Measurements from ENCODE around the gene TMEM35A. TPM values are rescaled to one million over a fixed set of nuclear protein-coding genes. Genes with fewer than 3 reads are reported as not detected.
"Not testable (repeated sequence)": the region's sequence is repeated elsewhere in the genome, so short reads cannot be mapped to it uniquely, and the experiment has no call there.

TMEM35A gene
- total RNA-seq (1.1 TPM), polyA plus RNA-seq (ENCODE audit: insufficient read depth in 1 of 8, insufficient read length in 8 of 8, low replicate concordance in 1 of 8) (1 to 10 TPM; 1.5 to 4.3 (median 2.7) TPM)
- long read RNA-seq, donor 1, partial matches to known transcripts = 0 of 2 reads
- long read RNA-seq, donor 1, other reads (novel, unspliced or antisense) = 0 of 2 reads
- long read RNA-seq, donor 2 = 0 reads
- long read RNA-seq, donor 3, partial matches to known transcripts = 0 of 1 reads
- long read RNA-seq, donor 3, other reads (novel, unspliced or antisense) = 0 of 1 reads
- long read RNA-seq, donor 4 = 0 reads
- long read RNA-seq, donor 5, partial matches to known transcripts = 0 of 3 reads
- long read RNA-seq, donor 5, other reads (novel, unspliced or antisense) = 0 of 3 reads
- long read RNA-seq, donor 6, transcript TMEM35A-201 (2 exons, 2,195 nt) = major isoform, 5 of 5 reads
- long read RNA-seq, donor 6, partial matches to known transcripts = 0 of 5 reads
- long read RNA-seq, donor 6, other reads (novel, unspliced or antisense) = 0 of 5 reads
- long read RNA-seq, donor 7, partial matches to known transcripts = 0 of 2 reads
- long read RNA-seq, donor 7, other reads (novel, unspliced or antisense) = 0 of 2 reads
- long read RNA-seq, donor 8, partial matches to known transcripts = 0 of 2 reads
- long read RNA-seq, donor 8, other reads (novel, unspliced or antisense) = 0 of 2 reads
- long read RNA-seq, donor 9, partial matches to known transcripts = 0 of 2 reads
- long read RNA-seq, donor 9, other reads (novel, unspliced or antisense) = 0 of 2 reads
- long read RNA-seq, donor 10, partial matches to known transcripts = 0 of 3 reads
- long read RNA-seq, donor 10, other reads (novel, unspliced or antisense) = 0 of 3 reads
- long read RNA-seq, donor 11, partial matches to known transcripts = 0 of 1 reads
- long read RNA-seq, donor 11, other reads (novel, unspliced or antisense) = 0 of 1 reads

- WGBS (ENCODE audit: insufficient coverage) = 11% methylated on average over 6 of the region's 23 CpGs
- peak within 1 kb of the TSS; percentile 46 for H3K4me3 ChIP-seq (ENCODE audit: low read length)
- no peak within 1 kb of the TSS for H3K27ac ChIP-seq (ENCODE audit: low read length)
- H3K9me3 ChIP-seq (replicated peaks; ENCODE audit: control insufficient read depth, low read depth, low read length) = no peaks in the 10 kb centered on the region
- H3K27me3 ChIP-seq (ENCODE audit: control insufficient read depth, insufficient read depth, low read length) = peaks cover 24% of the 10 kb centered on the region
- no peaks in the 10 kb centered on the region for H3K4me1 ChIP-seq (ENCODE audit: control insufficient read depth, insufficient read depth, low read length)
- peak; percentile 63 for DNase-seq
- no peaks in the 10 kb centered on the region for H3K36me3 ChIP-seq (ENCODE audit: control insufficient read depth, insufficient read depth, low read length)
These were observed at the start of gene TMEM35A for GRCh38 chrX:101078716-101079598. Gene TMEM35A, plus strand, starts transcription at chrX:101078879. Its CDS starts 124 bp downstream, at chrX:101079003.

GRCh38 chrX:101029665-101030064 lies 49.0 kb upstream of the TMEM35A start:
- H3K36me3 ChIP-seq (ENCODE audit: control insufficient read depth, insufficient read depth, low read length) = peaks cover 3% of the 10 kb centered on the region
- no peak for DNase-seq
- WGBS (ENCODE audit: insufficient coverage) = 88% methylated on average over 1 of the region's 1 CpG

GRCh38 chrX:101037231-101037630 lies 41.4 kb upstream of the TMEM35A start:
- Histone ChIP-seq H3K27ac (ENCODE audit: low read length) (no peak overlapping the region), H3K4me1 (ENCODE audit: control insufficient read depth, insufficient read depth, low read length) (no peaks in the 10 kb centered on the region), H3K4me3 (ENCODE audit: low read length) (no peak overlapping the region), H3K9me3 (replicated peaks; ENCODE audit: control insufficient read depth, low read depth, low read length) (no peaks in the 10 kb centered on the region), H3K27me3 (ENCODE audit: control insufficient read depth, insufficient read depth, low read length) (peaks cover 2% of the 10 kb centered on the region), H3K36me3 (ENCODE audit: control insufficient read depth, insufficient read depth, low read length) (peaks cover 4% of the 10 kb centered on the region)
- no peak for DNase-seq

More at GRCh38 chrX:101029665-101030064, 49.0 kb upstream of the TMEM35A start:
- Histone ChIP-seq H3K9me3 (replicated peaks; ENCODE audit: control insufficient read depth, low read depth, low read length) (no peaks in the 10 kb centered on the region), H3K4me1 (ENCODE audit: control insufficient read depth, insufficient read depth, low read length) (no peaks in the 10 kb centered on the region), H3K27me3 (ENCODE audit: control insufficient read depth, insufficient read depth, low read length) (peaks cover 2% of the 10 kb centered on the region), H3K27ac (ENCODE audit: low read length) (no peak overlapping the region), H3K4me3 (ENCODE audit: low read length) (no peak overlapping the region)

GRCh38 chrX:101040197-101040596 lies 38.5 kb upstream of the TMEM35A start:
- peaks cover 4% of the 10 kb centered on the region for H3K36me3 ChIP-seq (ENCODE audit: control insufficient read depth, insufficient read depth, low read length)
- no peaks in the 10 kb centered on the region for H3K4me1 ChIP-seq (ENCODE audit: control insufficient read depth, insufficient read depth, low read length)
- H3K27me3 ChIP-seq (ENCODE audit: control insufficient read depth, insufficient read depth, low read length) = peaks cover 2% of the 10 kb centered on the region
- WGBS (ENCODE audit: insufficient coverage) = no CpG with 5 or more reads among the region's 4 CpGs
- no peak for DNase-seq
- H3K4me3 ChIP-seq (ENCODE audit: low read length) = no peak overlapping the region
- no peaks in the 10 kb centered on the region for H3K9me3 ChIP-seq (replicated peaks; ENCODE audit: control insufficient read depth, low read depth, low read length)
- no peak overlapping the region for H3K27ac ChIP-seq (ENCODE audit: low read length)

- Histone ChIP-seq H3K4me1 (ENCODE audit: control insufficient read depth, insufficient read depth, low read length) (peaks cover 4% of the 10 kb centered on the region), H3K27ac (ENCODE audit: low read length) (peak overlapping the region; percentile 88), H3K9me3 (replicated peaks; ENCODE audit: control insufficient read depth, low read depth, low read length) (no peaks in the 10 kb centered on the region), H3K36me3 (ENCODE audit: control insufficient read depth, insufficient read depth, low read length) (no peaks in the 10 kb centered on the region), H3K4me3 (ENCODE audit: low read length) (peak overlapping the region; percentile 72), H3K27me3 (ENCODE audit: control insufficient read depth, insufficient read depth, low read length) (peaks cover 8% of the 10 kb centered on the region)
- no peak for DNase-seq
- WGBS (ENCODE audit: insufficient coverage) = 50% methylated on average over 2 of the region's 5 CpGs
These were observed 27.5 kb upstream of the TMEM35A start for GRCh38 chrX:101051153-101051548.

- H3K9me3 ChIP-seq (replicated peaks; ENCODE audit: control insufficient read depth, low read depth, low read length) = no peaks in the 10 kb centered on the region
- peaks cover 8% of the 10 kb centered on the region for H3K27me3 ChIP-seq (ENCODE audit: control insufficient read depth, insufficient read depth, low read length)
- peak within 1 kb of the TSS; percentile 88 for H3K27ac ChIP-seq (ENCODE audit: low read length)
- 27% methylated on average over 26 of the region's 43 CpGs for WGBS (ENCODE audit: insufficient coverage)
- DNase-seq = peak; percentile 88
- peak within 1 kb of the TSS; percentile 72 for H3K4me3 ChIP-seq (ENCODE audit: low read length)
- H3K4me1 ChIP-seq (ENCODE audit: control insufficient read depth, insufficient read depth, low read length) = peaks cover 4% of the 10 kb centered on the region
- H3K36me3 ChIP-seq (ENCODE audit: control insufficient read depth, insufficient read depth, low read length) = no peaks in the 10 kb centered on the region
These were observed 27.0 kb upstream of the TMEM35A start, which contains the start of gene TRMT2B for GRCh38 chrX:101051549-101052302. Gene TRMT2B, minus strand, starts transcription at chrX:101052111. Its CDS starts 9,822 bp downstream, at chrX:101042289.

GRCh38 chrX:101056551-101056950 lies 22.1 kb upstream of the TMEM35A start:
- WGBS (ENCODE audit: insufficient coverage) = 93% methylated on average over 2 of the region's 4 CpGs

GRCh38 chrX:101057093-101057714 lies 21.5 kb upstream of the TMEM35A start:
- Histone ChIP-seq H3K4me3 (ENCODE audit: low read length) (no peak overlapping the region), H3K4me1 (ENCODE audit: control insufficient read depth, insufficient read depth, low read length) (no peaks in the 10 kb centered on the region), H3K36me3 (ENCODE audit: control insufficient read depth, insufficient read depth, low read length) (no peaks in the 10 kb centered on the region), H3K27ac (ENCODE audit: low read length) (no peak overlapping the region), H3K9me3 (replicated peaks; ENCODE audit: control insufficient read depth, low read depth, low read length) (no peaks in the 10 kb centered on the region), H3K27me3 (ENCODE audit: control insufficient read depth, insufficient read depth, low read length) (peaks cover 3% of the 10 kb centered on the region)
- no peak for DNase-seq
- WGBS (ENCODE audit: insufficient coverage) = no CpG with 5 or more reads among the region's 3 CpGs

More at GRCh38 chrX:101056551-101056950, 22.1 kb upstream of the TMEM35A start:
- H3K36me3 ChIP-seq (ENCODE audit: control insufficient read depth, insufficient read depth, low read length); H3K27ac ChIP-seq (ENCODE audit: low read length); H3K9me3 ChIP-seq (replicated peaks; ENCODE audit: control insufficient read depth, low read depth, low read length); H3K4me1 ChIP-seq (ENCODE audit: control insufficient read depth, insufficient read depth, low read length); H3K27me3 ChIP-seq (ENCODE audit: control insufficient read depth, insufficient read depth, low read length); DNase-seq; H3K4me3 ChIP-seq (ENCODE audit: low read length): not testable (repeated sequence)

- Histone ChIP-seq H3K4me1 (ENCODE audit: control insufficient read depth, insufficient read depth, low read length) (no peaks in the 10 kb centered on the region), H3K27ac (ENCODE audit: low read length) (no peak overlapping the region), H3K9me3 (replicated peaks; ENCODE audit: control insufficient read depth, low read depth, low read length) (no peaks in the 10 kb centered on the region), H3K27me3 (ENCODE audit: control insufficient read depth, insufficient read depth, low read length) (peaks cover 8% of the 10 kb centered on the region), H3K36me3 (ENCODE audit: control insufficient read depth, insufficient read depth, low read length) (no peaks in the 10 kb centered on the region), H3K4me3 (ENCODE audit: low read length) (no peak overlapping the region)
- DNase-seq = no peak
These were observed 16.5 kb upstream of the TMEM35A start for GRCh38 chrX:101062176-101062575.
